RKO (cell line): Measurements from ENCODE around the gene EMD.
A peak's percentile ranks its signal among the peaks of the same experiment; 100 is the strongest.

Experiments
- DNase-seq: peaks from one replicate; pipeline ENCODE4 v3.0.0-alpha.2; 2016; ENCODE audit warnings: low spot score

EMD gene

DNA sequence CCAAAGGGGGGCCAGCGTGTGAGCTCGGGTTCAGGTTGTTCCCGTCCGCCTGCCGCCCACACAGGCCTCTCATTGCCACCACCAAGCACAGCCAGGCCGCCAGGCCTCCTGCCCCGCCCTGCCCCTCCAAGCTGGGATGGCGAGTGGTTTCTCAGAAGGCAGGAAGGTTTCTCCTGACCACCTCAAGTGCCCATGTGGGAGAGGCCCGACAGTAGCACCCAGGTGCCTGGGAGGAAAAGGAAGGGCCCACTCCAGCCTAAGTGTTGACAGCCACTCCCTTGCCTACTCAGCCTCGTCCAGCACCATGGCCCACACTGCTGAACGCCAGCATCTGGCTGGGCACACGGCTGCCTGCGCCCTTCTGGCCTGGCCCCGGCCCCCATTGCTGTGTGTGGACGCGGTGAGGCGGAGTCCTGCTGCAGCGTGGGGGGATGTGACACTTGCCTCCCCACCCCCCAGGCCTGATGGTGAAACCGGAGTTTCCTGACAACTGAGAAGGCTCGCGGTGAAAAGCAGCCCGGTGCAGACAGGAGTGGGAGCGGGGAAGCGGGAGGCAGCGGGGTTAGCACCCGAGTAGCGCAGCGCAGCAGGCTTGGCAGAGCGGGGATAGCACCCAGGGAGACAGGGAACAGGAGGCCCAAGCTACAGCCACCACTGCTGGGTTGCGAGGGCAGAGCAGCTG, 23.9 kb upstream of the EMD start:
- no peak for DNase-seq

DNA sequence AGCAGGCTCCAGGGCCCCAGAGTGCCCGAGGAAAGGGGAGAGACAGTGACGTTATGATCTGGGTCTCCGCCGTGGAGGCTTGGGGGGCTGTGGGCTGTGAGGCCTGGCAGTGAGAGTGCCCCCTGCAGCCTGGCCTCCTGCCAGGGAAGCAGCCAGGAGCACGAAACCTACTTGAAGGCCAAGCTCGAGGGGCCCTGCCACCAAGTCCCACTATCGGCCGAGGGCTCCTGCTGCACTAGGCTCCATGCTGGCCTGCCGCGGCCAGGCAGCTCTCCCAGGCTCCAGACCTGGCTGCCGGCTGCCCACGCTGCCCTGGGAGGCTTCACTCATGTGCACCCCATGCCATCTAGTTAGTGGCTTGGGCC, 23.3 kb upstream of the EMD start:
- no peak for DNase-seq

DNA sequence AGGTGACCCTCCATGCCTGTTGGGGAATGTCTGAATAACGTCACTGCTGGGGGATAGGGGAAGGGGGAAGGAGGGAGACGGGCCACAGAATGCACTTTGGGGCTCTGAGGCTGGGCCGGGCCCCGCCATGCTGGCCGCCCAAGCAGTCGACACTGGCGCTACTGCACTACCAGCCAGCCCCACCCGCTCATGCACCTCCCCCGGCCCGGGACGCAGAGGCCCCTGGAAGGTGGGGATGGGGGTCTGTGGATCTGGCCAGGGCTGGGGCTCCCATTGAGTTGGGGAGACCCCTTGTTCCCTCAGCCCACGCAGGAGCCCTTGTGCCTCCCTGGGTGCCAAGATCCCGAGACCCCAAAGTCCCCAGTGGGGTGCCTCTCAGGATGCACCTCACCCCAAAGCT, 22.5 kb upstream of the EMD start:
- no peak for DNase-seq

DNA sequence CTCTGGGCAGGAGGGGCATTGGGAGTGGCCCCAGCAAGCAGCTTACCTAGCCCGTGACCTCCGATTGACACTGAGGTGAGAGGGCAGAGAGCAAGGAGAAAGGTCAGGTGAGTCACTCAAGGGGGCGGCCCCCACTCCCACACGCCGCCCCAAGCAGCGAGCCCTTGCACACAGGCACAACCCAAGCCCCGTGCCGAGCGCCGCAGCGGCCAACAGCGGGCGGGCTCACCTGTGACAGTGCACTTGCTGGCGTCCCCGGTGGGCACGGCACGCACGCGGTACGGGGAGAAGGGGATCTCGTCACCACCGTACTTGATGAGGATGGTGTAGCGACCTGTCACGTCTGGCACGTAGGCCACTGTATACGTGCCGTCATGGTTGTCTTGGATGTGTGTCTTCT, 21.9 kb upstream of the EMD start:
- no peak for DNase-seq

DNA sequence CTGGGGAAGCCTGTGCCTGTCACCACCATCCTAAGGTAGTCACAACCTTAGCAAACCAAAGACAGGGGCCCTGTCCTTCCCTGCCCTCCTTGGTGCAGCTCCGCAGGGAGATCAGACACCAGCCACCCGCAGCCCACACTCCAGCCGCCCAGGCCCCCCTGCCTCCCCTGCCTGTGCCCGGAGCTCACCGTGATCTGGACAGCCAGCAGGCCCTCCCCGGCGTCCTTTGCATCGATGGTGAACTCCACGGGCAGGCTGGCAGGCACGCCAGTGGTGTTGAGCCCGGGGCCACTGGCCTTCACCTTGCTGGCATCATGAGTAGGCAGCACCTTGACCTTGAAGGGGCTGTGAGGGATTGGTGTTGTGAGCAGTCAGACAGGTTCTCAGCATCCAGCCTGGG, 21.1 kb upstream of the EMD start:
- no peak for DNase-seq

DNA sequence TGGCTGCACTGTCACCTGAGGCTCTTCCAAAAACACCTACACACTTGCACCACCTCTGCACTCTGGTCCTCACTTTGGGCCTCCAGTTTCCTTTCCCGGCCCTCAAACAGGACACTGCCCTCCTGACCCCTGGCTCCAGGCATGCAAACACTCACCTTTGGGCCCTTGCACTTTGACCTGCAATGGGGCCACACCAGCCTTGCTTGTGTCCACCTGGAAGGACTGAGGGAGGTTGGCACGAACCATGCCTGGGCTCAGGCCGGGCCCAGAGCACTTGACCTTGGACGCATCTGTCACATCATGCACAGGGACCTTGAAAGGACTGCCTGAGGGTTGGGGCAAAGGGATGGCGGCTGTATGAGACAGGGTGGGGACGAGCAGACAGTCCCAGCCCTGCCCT, 20.3 kb upstream of the EMD start:
- no peak for DNase-seq

DNA sequence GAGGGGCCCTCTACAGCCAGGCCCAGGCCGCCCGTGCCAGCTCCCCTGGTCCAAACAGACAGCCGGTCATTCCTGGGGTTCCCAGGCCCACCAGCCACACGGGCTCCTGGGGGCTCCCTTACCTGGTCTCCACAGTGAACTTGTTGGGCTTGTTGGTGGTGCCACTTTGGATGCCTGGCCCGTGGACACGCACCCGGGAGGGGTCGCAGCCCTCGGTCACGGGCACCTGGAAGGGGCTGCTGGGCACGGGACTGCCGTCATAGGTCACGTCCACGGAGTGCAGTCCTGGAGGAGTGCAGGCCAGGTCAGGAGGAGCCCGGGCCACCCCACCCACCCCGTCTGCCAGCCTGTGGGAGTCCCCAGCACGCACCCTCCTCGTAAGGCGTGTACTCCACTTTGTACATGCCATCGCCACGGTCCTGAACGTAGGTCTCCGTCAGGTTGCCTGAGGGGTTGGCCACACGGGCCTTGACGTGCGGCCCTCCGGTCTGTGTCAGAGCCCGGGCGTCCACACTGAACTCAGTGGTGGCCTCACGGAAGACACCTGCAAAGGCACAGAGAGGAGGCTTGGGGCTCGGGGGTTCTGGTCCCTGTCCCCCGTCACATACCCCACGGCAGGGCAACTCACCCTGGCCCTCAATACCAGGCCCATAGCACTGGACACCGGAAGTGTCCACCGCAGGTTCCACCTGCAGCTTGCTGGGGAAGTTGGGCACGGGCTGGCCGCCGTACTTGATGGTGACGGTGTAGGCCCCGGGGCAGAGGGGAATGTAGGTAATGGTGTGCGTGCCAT, 19.5 kb upstream of the EMD start:
- no peak for DNase-seq

DNA sequence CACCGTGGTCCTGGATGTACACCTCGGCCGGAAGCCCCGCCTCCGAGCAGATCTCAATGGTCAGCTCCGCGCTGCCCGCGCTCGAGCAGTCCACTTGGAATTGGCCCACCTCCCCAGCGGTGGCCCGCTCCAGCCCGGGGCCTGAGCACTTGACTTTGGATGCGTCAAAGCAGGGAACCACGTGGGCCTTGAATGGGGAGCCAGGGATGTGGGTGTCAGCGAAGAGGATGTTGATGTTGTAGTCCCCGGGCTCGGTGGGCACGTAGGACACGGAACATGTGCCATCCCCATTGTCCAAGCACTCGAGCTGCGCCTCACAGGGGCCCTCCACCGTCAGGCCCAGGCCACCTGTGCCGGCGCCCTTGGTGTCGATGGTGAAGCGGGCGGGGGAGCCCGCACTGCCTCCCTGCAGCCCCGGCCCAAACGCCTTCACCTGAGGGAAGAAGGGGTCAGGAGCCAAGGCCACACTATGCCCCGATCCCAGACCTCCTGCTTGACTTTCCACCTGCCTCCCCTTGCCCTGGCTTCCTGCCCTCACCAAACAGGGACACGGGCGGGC, 18.9 kb upstream of the EMD start:
- no peak for DNase-seq

DNA sequence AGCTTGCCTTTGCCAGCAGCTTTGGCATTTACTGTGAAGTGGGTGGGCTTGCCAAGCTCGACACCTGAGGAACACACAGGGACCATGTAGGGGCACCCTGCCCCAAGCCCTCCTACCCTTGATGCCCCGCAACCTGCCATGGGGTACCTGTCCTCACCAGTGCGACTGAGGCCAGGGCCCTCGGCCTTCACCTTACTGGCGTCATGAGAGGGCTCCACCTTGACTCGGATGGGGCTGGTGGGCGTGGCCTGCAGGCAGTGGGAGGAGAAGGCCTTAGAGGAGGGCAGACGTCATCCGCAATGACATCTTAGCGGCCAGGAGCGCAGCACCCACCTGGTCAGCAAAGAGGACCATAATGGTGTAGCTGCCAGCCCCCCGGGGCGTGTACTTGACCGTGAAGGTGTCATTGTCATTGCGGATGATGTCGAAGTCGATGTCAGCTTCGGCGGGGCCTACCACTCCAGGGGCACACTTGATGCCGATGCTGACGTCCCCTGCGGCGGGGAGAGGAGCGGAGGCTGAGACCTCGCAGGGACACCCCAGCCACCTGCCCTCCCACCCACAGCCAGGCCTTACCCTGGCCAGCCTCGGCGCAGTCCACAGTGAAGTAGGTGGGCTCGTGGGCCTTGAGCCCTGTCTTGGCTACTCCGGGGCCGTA, 16.9 kb upstream of the EMD start:
- DNase-seq, result no peak

DNA sequence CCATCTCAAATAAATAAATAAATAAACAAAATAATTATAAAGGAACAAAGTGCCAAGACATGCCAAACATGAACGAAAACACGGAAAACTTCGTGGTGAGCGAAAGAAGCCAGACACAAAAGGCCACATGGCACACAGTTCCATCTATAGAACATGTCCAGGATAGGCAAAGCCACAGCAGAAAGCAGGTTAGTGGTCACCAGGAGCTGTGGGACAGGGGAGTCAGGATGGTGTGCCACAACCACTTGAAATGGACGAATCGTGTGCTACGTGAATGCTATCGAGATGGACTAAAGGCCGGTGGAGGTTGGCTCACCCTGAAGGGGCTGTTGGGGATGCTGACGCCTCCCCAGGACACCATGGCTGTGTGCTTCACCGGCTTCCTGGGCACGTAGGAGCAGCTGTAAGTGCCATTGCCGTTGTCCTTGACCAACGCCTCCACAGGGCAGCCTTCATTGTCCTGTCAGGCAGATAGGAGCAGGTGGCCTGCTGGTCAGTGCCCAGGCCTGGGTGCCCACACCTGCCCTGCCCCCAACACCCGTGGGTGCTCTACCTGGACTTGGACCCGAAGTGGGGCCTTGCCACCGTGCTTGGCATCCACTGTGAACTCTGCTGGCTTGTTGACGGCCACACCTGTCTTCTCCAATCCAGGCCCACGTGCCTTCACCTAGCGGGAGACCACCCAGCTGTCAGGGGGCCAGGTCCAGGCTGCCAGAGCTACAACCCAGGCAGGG, 15.2 kb upstream of the EMD start:
- no peak for DNase-seq

DNA sequence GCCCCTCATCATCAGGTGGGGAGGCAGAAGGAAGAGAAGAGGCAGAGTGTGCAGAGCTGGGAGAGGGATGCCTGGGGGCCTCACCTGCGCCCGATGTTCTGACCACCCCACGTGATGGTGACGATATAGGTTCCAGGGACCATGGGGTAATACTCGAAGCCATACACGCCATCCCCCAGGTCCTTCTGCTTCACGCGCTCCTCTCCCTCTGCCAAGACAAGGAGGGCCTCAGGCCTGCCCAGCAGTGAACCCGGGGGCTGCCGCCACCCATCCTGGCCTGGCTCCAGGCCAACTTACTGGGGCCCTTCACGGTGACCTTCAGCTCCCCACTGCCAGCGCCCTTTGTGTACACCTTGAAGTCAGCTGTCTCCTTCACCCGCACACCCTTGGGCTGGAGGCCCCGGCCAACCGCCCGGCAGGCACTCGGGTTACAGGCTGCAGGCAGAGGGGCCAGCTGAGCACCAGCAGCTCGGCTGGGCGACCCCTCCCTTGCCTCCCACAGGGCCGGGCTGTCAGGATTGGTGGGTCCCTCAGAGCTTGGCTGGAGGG, 14.0 kb upstream of the EMD start:
- no peak for DNase-seq

DNA sequence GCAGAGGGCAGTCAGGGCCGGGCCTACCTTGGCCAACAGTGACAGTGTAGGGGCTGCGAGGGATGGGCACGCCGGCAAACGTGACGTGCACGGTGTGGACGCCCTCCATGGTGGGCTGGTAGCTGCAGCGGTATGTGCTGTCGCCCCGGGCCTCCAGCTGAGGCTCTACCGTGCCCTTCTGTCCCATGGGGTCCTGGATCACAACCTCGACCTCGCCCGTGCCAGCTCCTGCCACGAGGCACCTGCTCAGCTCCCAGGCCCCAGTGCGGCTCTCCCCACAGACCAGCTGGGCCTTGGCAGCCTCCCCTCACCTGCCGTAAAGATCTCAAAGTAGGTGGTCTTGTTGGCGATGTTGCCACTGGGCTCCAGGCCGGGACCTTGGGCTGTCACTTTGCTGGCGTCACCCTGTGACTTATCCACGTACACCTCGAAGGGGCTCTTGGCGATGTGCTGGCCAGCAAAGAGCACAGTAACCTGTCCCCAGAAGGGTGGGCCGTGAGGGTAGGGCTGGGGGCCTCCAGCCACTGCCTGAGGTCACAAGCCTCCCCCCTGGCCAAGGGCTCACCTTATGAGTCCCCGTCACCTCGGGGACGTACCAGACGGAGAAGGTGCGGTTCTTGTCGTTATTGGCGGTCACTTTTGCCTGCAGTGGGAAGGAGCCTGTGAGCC, 13.0 kb upstream of the EMD start:
- DNase-seq, result no peak

DNA sequence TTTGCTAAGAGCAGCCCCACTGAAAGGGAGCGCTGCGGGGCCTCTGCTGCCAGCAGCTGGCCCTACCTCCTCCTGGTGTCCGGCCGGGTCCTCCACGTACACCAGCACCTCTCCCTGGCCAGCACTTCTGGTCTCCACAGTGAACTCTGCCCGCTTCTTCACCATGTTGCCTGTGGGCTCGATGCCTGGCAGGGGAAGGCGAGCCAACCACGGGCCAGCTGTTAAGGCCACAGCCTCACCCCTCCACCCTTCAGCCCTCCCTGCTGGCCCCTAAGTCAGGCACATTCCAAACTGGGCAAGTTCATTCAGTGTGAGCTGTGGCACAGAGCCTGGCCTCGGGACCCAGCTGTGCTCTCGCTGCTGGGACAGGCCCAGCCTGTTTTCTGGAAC, 12.4 kb upstream of the EMD start:
- no peak for DNase-seq

DNA sequence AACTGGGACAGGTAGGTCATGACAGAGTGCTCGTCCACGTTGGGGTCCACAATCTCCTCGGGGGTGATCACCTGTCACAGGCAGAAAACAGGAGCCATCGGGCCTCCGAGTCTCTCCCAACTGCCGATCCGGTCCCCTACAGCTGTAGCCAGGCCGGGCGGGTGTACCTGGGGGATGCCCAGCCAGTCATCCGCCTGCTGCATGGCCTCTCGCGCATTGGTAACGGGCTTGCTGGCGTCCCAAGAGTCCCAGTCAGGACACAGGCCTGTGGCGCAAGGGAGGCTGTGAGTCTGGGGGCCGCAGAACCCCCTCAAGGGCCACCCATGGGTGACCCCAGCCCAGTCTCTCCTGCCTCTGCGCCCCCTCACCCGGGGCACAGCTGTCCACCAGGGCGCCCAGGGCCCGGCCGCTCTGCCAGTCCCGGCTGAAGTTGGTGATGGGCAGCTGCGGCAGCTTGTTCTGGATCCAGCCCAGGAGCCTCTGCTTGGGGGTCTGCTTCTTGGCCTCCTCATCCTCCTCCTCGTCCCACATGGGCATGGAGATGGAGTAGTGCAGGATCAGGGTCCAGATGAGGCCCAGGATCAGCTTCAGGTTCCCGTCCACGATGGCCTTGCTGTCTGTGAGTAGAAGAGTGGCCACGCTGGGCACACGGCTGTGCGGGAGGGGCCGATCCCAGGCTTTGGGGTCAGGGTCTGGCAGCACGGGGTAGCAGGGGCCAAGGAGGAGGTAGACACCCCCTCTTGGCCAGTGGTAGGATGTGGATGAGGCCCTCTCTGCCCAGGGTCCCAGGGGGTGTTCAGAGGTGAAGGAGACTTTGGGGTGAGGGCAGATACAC, 11.4 kb upstream of the EMD start:
- no peak for DNase-seq

DNA sequence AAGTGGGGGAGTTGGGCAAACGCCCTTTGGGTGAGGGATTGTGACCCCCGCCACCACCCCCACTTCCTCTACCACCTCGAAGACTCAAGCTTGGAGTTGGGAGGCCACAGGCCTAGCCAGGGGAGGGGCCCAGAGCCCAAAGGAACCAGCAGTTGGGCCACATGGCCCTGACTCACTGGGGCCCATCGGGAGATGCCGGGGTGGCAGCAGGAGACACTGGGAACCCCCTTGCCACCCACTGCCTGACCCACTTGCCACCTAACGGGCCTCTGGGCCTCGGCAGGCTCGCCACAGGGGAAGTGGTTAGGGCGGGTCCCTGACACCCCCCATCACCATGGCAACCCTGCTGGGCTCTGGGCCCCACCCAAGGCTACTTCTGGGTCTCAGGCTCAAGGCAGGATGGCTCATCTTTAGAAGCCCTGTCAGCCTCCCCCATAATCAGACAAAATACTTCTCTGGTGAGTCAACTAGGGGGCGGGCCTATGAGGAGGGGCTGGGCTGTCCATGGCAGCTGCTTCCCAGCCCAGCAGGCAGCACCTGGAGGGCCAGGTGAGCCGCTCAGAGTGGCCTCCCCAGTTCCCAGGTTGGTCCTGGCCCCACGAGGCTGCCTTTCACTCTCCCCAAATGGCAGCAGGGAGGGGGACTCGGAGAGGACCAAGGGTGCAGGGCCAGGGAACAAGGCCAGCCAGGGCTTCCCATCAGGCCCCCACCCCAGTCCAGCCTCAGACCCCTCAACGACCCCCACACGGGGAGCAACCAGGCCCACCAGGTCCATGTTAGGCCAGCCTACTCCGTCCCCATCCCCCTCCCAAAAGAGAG, 10.3 kb upstream of the EMD start:
- peak; percentile 93 for DNase-seq

DNA sequence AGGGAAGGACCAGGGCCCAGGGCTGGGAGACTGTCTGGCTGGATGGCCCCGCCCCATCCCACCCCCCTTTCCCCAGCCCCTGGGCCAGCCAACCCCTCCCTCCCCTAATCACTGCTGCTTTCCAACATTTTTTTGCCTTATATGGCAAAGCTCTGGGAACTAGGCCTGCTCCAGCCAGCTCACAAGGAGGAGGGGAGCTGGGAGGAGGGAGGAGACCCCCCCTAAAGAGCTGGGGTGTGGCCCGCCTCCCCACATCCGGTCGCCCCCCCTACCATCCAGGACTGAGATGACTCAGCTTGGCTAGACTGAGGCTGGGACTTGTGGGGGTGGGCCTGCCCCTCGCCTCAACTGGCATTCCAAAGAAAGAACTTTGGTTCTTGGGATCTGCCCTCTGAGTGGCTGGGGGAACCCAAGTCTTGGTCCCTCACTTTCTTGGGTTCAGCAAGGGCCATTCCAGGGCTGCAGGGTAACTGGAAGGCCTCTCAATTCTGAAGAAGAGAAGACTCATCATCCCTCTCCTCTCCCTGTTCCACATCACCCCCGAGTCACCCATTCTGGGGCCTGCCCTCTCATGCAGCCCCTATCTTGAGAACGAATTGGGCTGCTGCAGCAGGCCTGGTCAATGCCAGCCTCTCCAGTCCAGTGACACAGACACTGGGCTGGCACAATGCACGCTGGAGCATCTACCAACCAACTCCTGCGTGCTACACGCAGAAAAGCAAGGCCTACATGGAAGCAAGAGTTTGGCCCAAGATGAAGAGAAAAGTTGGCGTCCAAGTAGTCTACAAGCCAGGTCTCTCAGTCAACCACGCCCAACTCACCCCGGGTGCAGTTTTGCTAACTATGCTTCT, 9.4 kb upstream of the EMD start:
- DNase-seq, result peak; percentile 94

DNA sequence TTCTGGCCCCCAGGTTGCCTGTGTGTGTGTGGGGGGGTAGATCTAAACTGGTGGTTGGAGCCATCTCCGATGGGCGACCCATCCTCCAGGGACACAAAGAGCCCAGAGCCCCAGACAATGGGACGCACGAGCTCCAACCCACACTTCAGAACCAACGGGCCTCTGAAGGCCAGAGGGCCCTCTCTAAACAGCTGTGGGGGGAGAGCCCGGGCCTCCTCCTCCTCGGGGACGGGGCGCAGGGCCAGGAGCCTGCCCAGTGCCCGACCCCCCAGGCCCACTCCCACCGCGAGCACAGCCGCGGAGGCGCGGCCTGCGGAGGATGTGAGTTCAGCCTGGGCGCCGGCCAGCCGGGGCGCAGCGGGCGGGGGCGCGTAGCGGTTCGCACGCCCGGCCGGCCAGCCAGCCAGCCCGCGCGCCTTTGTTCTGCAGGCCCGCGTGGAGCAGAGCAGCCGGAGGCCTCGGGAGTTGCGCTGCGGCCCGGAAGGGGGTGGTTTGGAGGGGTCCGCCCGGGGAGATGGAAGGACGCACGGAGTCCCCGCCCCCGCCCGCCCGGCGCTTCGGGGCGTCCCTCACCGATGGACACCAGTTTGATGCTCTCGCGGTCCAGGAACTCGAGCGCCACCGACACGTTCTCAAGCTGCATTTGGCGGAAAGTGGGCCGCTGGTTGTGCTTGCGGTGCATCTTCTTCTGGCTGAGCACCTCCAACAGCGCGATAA, 8.6 kb upstream of the EMD start:
- no peak for DNase-seq
